Stimulated activated CD8-positive, alpha-beta memory T cell treated with anti-CD3 and anti-CD28 coated beads, Interleukin-15, amount 100 ng/mL, for 4 hours (primary cell): Measurements from ENCODE around the gene KIFAP3.
"Not testable (repeated sequence)": the region's sequence is repeated elsewhere in the genome, so short reads cannot be mapped to it uniquely, and the experiment has no call there.

Experiments used
- DNase-seq, 2 donors: peaks; one replicate each; pipeline ENCODE4 v3.0.0-alpha.2; 2020; ENCODE audit warnings: low read depth in 2 of 2

Gene KIFAP3

GRCh38 chr1:170074250-170075157, at the start of gene KIFAP3:
TSS of gene KIFAP3 (minus strand) at chr1:170074695. CDS start at chr1:170074467, 228 bp downstream.
- DNase-seq, result peak; percentile 90 to 92

GRCh38 chr1:170122366-170122765, 47.9 kb upstream of the KIFAP3 start:
- DNase-seq, result no peak

- no peak for DNase-seq
Measured at GRCh38 chr1:170114906-170115305, 40.4 kb upstream of the KIFAP3 start.

GRCh38 chr1:170113140-170113539, 38.6 kb upstream of the KIFAP3 start:
- DNase-seq, result not testable (repeated sequence)

GRCh38 chr1:170097449-170097948, 23.0 kb upstream of the KIFAP3 start:
- DNase-seq, result no peak

- no peak for DNase-seq
Measured at GRCh38 chr1:170096806-170097340, 22.4 kb upstream of the KIFAP3 start.

- no peak for DNase-seq
Measured at GRCh38 chr1:170095976-170096748, 21.7 kb upstream of the KIFAP3 start.

- not testable (repeated sequence) for DNase-seq
Measured at GRCh38 chr1:170094697-170095616, 20.5 kb upstream of the KIFAP3 start.

GRCh38 chr1:170086399-170087032, 12.0 kb upstream of the KIFAP3 start:
- no peak for DNase-seq

GRCh38 chr1:170085091-170085490, 10.6 kb upstream of the KIFAP3 start:
- no peak for DNase-seq

GRCh38 chr1:170078610-170079189, 4.2 kb upstream of the KIFAP3 start:
- no peak for DNase-seq

- no peak for DNase-seq
Measured at GRCh38 chr1:170077926-170078325, 3.4 kb upstream of the KIFAP3 start.

- DNase-seq, result not testable (repeated sequence)
Measured at GRCh38 chr1:170076952-170077351, 2.5 kb upstream of the KIFAP3 start.

GRCh38 chr1:170076199-170076598, 1.7 kb upstream of the KIFAP3 start:
- DNase-seq, result no peak

- no peak for DNase-seq
Measured at GRCh38 chr1:170075186-170075585, 691 bp upstream of the KIFAP3 start.

- no peak for DNase-seq
Measured at GRCh38 chr1:170073893-170074249, 624 bp downstream of the KIFAP3 start.

- no peak for DNase-seq
Measured at GRCh38 chr1:170071378-170071777, 3.1 kb downstream of the KIFAP3 start.

- DNase-seq, result no peak
Measured at GRCh38 chr1:170068923-170069322, 5.6 kb downstream of the KIFAP3 start.

- DNase-seq, result no peak
Measured at GRCh38 chr1:170067253-170067819, 7.2 kb downstream of the KIFAP3 start.

- no peak for DNase-seq
Measured at GRCh38 chr1:170064821-170065220, 9.7 kb downstream of the KIFAP3 start.
